GM19043 (cell line): Measurements from ENCODE around the gene SETD6.

Source experiments
- ATAC-seq: cut with Tn5 transposase; IDR thresholded peaks from one replicate; pipeline ENCODE4 v1.9.1; 2021; ENCODE audit warnings: low read depth; ENCODE audit not compliant: unreplicated experiment

The SETD6 gene

GRCh38 chr16:58507195-58507962 is 7.9 kb upstream of the SETD6 start:
- no peak for ATAC-seq

DNA sequence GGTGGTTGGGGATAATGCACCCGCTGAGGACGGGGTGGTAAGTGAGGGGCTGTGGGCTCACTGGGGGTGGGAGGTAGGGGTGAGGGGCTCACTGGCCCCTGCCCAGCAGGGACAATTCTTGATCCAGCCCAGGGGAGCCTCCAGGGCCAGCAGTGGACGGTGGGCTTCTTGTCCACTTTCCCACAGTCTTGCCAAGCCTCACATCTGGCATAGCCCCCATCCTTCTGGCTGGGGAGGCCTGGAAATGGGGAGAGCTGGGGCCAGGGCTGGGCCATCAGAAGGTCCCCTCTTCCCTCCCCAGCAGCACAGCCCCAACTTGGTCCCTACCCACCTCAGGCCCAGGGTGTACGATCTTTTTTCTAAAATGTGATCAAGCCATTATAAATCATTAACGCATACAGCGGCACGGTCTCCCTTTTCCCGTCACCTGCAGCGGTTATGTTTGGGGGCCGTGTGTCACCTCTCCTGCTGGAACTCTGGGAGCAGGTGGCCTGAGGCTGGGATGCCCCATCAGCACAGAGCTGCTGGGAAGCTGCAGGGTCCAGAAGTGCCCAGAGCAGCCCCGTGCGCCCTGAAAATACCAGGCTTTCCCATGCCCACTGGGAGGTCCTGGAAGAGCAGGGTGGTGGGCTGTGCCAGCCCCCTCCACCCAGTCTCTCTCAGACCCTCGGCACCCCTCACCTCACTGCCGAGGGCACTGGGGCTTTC is 7.2 kb upstream of the SETD6 start:
- ATAC-seq = no peak

- no peak for ATAC-seq
Measured at GRCh38 chr16:58508671-58509251, 6.6 kb upstream of the SETD6 start.

DNA sequence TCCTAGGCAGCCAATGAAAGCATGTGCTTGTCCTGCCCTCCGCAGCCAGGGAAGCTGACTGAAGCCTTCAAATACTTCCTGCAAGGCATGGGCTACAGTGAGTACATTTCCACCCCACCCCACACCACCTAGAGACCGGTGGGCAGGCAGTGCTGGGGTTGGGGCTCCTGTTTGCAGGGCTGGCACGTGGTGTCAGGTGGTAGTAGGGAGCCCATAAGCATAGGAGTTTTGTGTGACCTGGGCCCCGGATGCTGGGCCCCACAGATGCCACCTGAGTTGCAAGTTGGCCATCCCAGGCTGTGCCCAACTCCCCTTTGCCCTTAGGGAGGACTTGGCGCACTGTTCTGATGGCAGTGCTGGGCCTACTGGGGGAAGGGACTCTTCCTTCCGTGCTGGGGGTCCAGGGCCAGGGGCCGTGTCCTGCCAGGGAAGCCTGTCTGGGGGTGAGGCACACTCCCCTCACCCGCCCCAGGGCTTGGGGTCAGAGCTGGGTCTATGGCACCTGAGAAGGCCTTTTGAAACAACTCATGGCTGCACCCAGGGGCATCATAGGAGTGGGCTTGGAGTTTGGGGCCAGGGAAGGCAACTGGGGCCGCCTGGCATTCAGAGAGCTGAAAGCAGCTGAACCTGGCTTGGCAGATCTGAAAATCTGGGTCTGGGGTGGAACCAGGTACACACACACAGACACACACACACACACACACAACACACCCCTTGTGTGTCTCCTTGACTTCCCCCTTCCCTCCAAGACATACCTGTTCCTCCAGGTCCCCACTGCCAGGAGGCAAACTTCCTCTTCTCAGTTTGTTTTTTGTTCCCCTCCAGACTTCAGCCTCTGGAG is 5.8 kb upstream of the SETD6 start:
- ATAC-seq = no peak

- ATAC-seq = no peak
Measured at GRCh38 chr16:58510097-58510775, 5.1 kb upstream of the SETD6 start.

- no peak for ATAC-seq
Measured at GRCh38 chr16:58510776-58511628, 4.3 kb upstream of the SETD6 start.

DNA sequence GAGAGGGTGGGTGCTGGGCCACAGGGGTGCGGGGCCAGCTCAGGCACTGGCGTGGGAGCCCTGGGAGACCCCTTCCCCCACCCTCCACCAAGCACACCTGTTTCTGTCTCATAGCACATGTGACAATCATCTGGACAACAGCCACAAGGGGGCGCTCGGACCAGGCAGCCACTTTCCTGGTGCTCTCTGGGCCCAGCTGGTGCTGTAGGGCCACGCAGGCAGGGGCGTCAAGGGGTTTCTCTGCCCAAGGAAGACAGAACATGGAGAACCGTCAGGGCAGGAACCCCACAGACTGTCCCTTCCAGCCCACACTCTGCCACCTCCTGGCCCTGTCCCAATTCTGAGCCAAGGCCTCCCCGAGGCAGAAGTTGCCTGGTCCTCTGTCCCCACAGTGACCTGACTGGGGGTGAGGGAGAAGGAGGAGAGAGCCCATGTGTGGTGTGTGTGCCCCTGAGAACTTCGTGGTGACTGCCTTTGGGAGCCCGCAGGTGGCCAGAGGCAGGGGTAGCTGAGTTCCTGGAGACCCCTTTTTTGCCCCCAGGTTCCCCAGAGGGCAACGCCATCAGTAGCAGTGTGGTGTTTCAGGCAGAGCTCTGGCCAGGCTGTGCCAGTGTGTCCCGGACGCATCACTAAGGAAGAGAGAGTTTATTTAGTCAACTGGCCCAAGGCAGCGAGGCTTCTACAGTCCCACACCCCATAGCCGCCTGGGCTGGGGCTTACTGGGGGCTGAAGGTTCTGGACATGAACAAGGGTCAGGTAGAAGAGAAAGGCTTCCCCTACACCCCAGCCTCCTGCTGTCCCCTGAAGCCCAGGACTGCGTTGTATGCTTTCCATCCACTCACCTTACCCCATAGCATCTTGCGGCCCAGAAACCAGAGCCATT is 3.1 kb upstream of the SETD6 start:
- peak; percentile 35 for ATAC-seq

GRCh38 chr16:58513874-58514273 is 1.4 kb upstream of the SETD6 start:
- no peak for ATAC-seq

DNA sequence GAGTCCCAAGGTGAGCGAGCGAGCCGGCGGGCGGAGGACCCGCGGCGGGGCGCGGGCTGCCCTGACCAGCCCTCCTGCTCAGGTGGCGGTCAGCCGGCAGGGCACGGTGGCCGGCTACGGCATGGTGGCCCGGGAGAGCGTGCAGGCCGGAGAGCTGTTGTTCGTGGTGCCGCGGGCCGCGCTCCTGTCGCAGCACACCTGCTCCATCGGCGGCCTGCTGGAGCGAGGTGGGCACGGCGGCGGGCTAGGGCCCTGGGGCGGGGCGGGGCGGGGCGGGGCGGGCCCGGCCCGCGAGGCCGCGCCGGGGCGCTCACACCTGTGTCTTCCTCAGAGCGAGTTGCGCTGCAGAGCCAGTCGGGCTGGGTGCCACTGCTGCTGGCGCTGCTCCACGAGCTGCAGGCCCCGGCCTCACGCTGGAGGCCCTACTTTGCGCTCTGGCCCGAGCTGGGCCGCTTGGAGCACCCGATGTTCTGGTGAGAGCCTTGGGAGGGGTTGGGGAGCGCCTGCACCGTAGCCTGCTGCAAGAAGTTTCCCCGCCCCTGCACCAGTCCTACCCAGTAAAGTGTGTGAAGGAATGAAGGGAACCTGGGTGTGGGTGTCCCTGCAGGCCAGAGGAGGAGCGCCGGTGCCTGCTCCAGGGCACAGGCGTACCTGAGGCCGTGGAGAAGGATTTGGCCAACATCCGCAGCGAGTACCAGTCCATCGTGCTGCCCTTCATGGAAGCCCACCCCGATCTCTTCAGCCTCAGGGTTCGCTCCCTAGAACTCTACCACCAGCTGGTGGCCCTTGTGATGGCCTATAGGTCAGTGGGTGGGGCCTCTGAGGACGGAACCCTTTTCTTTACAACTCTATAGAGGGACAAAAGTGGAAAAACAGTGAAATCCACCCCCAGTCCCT is 802 bp downstream of the SETD6 start:
- peak; percentile 35 for ATAC-seq

DNA sequence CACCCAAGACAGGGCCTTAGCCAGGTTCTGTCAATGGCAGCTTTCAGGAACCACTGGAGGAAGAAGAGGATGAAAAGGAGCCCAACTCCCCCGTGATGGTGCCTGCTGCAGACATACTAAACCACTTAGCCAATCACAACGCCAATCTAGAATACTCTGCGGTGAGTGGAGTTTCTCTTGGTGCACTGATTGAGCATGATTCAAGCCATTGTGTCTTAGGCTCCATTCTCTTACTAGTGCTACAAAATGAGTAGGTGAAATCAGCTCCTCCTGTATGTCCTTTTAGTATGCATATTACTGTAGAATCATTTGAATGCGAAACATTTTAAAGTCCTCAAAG is 1.4 kb downstream of the SETD6 start:
- no peak for ATAC-seq

DNA sequence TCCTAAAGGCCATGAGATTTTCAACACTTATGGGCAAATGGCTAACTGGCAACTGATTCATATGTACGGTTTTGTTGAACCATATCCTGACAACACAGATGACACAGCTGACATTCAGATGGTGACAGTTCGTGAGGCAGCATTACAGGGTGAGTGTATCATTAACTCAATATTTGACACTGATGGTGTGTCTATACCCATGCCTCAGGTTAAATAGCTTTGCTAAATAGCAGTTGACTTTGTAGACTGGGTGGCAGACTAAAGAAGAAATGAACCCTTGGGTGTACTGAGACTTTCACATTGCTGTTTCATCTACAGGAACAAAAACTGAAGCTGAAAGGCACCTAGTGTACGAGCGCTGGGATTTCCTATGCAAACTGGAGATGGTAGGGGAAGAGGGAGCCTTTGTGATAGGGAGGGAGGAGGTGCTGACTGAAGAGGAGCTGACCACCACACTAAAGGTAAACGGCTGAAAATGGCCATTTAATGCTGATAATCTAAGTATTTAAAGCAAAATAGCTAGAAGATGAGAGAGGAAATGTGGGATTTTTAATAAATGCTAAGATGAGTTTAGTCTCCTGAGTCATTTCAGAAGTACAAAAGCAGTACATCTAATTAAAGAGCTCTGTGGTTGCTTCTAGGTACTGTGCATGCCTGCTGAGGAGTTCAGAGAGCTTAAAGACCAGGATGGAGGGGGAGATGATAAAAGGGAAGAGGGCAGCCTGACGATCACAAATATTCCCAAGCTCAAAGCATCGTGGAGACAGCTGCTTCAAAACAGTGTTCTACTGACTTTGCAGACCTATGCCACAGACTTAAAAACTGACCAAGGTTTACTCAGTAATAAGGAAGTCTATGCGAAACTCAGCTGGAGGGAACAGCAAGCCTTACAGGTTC is 3.0 kb downstream of the SETD6 start:
- peak; percentile 36 for ATAC-seq

DNA sequence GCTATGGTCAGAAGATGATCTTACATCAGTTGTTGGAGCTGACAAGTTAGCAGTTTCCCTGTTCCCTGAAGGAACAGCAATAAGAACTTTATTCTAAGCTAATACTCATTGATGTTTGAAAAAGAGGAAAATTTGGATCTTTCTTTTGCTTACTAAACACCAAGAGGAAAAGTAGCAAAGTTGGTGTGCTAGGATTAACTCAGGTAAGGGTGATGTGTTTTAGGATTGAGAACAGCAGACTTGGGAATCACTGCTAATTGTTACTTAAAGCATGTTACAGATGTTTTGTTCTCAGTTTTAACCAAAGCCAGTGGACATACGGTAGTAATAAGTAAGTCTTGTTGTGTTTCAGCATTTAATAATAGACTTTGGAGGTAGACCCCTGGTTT is 3.7 kb downstream of the SETD6 start:
- no peak for ATAC-seq

DNA sequence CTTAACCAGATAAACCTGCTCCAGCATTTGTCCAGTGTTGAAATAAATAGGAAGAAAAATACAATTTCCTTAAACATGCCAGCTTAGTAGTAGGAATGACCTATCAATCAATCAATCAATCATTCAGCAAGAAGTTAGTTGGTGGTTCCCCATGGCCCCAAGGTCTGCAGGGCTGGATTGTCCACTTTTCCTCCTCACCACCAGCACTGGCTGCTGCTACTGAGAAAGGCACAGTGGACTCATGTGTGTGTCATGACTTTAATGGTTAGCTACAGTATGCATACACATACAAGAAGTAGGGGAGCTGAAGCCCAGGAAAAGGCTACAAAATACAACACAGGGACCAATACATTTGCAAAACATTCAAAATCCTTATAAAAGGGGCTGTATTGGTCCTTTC is 4.4 kb downstream of the SETD6 start:
- ATAC-seq = no peak

GRCh38 chr16:58530179-58530578 is 14.9 kb downstream of the SETD6 start:
- ATAC-seq = no peak

GRCh38 chr16:58532414-58532813 is 17.1 kb downstream of the SETD6 start:
- no peak for ATAC-seq

GRCh38 chr16:58533751-58534470 is 18.6 kb downstream of the SETD6 start:
- ATAC-seq = no peak
